Panc1 (cell line): ENCODE data around the gene CLEC4A. TPM values are rescaled to one million over a fixed set of nuclear protein-coding genes. Genes with fewer than 3 reads are reported as not detected.

Source experiments
- ATAC-seq: fragments of 200-7000 bp; cut with Tn5 transposase; 2 replicates; pipeline ENCODE4 v1.9.1; 2020; ENCODE audit warnings: mild to moderate bottlenecking, moderate library complexity
- BruUV-seq: library from RNA; stranded (reverse); fragments of 400-500 nt; replicated peaks from 2 replicates; lab custom pipeline; 2021; lab: Mats Ljungman, UMichigan
- CTCF ChIA-PET: fragments of 300-600 bp; sonication (Branson Sonifier 250); formaldehyde crosslinking; loops from one replicate; lab custom pipeline; 2022; ENCODE audit warnings: antibody characterized with exemption; lab: Charles Lee
- POLR2A ChIA-PET: fragments of 300-600 bp; sonication (Branson Sonifier 250); formaldehyde crosslinking; loops from one replicate; lab custom pipeline; 2022; ENCODE audit warnings: antibody characterized with exemption; lab: Charles Lee
- DNase-seq: peaks from one replicate; pipeline ENCODE4 v3.0.0-alpha.2; 2010; ENCODE audit warnings: low read depth, low spot score
- H3K27ac ChIP-seq: 2 replicates; pipeline ENCODE4 v1.5.1; 2011; ENCODE audit warnings: mild to moderate bottlenecking, low read length, inconsistent platforms
- H3K27me3 ChIP-seq: fragments of 200-500 bp; sonication (Bioruptor generic); 2 replicates; pipeline ENCODE4 v1.6.0; 2014; ENCODE audit warnings: low read length, inconsistent platforms; ENCODE audit not compliant: control insufficient read depth, insufficient read depth
- H3K36me3 ChIP-seq: fragments of 200-500 bp; sonication (Bioruptor generic); 2 replicates; pipeline ENCODE4 v1.5.1; 2014; ENCODE audit warnings: inconsistent platforms, mild to moderate bottlenecking, low read length, moderate library complexity; ENCODE audit not compliant: control insufficient read depth, insufficient read depth
- H3K4me1 ChIP-seq: 2 replicates; pipeline ENCODE4 v1.5.1; 2011; ENCODE audit warnings: inconsistent platforms, mild to moderate bottlenecking, low read length, moderate library complexity; ENCODE audit not compliant: control insufficient read depth, insufficient read depth
- H3K4me3 ChIP-seq, 2 experiments: 2 replicates each; pipeline ENCODE4 v1.5.1; 2011 to 2012; ENCODE audit warnings: low read depth in 2 of 2, low read length in 2 of 2, mild to moderate bottlenecking in 2 of 2, inconsistent platforms in 1 of 2, moderate library complexity in 1 of 2
- H3K9me3 ChIP-seq: fragments of 200-500 bp; sonication (Bioruptor generic); 2 replicates; pipeline ENCODE4 v1.5.1; 2014; ENCODE audit warnings: low read depth, mild to moderate bottlenecking, inconsistent platforms, low read length, moderate library complexity; ENCODE audit not compliant: control insufficient read depth, insufficient read depth
- POLR2AphosphoS5 ChIP-seq: IDR thresholded peaks from 2 replicates; pipeline ENCODE4 v1.6.1; 2012; ENCODE audit warnings: mild to moderate bottlenecking, low read depth, low read length, moderate library complexity
- REST ChIP-seq, 2 experiments: IDR thresholded peaks; 2 replicates each; pipeline ENCODE4 v1.6.1; 2011 to 2012; ENCODE audit warnings: low read depth in 2 of 2, control low read depth in 1 of 2, low read length in 1 of 2, mild to moderate bottlenecking in 1 of 2, moderate library complexity in 1 of 2; ENCODE audit not compliant: insufficient read depth in 1 of 2
- SIN3A ChIP-seq: IDR thresholded peaks from 2 replicates; pipeline ENCODE4 v1.6.1; 2012; ENCODE audit warnings: low read depth, mild to moderate bottlenecking, low read length, moderate library complexity, borderline replicate concordance; ENCODE audit not compliant: insufficient read depth
- TCF7L2 ChIP-seq: IDR thresholded peaks from 2 replicates; pipeline ENCODE4 v1.6.1; 2011; ENCODE audit warnings: mild to moderate bottlenecking, low read depth, low read length, inconsistent platforms
- in situ Hi-C: cut with HindIII; loops from 2 replicates; pipeline ENCODE4 v1.10.0; 2016; ENCODE audit warnings: low sequenced_read_pairs, low pct_unique_long_range_greater_than_20kb
- intact Hi-C: fragments of 100-400 bp; cut with micrococcal nuclease; formaldehyde crosslinking; loops from one replicate; pipeline ENCODE4 v1.10.0; 2022; ENCODE audit not compliant: unreplicated experiment
- total RNA-seq: library from RNA; stranded (reverse); gene quantifications from one replicate; pipeline ENCODE4 v1.2.1, GENCODE V29; 2021; ENCODE audit not compliant: unreplicated experiment
- TF ChIP-seq, protein P1 (sequence below): fragments of 450-650 bp; IDR thresholded peaks from 2 replicates; pipeline ENCODE4 v1.5.1; 2017; ENCODE audit warnings: mild to moderate bottlenecking

CLEC4A gene
- total RNA-seq, 1 experiment from 2014 or later, result 0.33 TPM

GRCh38 chr12:8080120-8080519 lies 43.3 kb upstream of the CLEC4A start:
- Histone ChIP-seq H3K36me3 (peaks cover 4% of the 10 kb centered on the region; the same call in 1 of the 2 replicates), H3K9me3 (no peaks in the 10 kb centered on the region), H3K27ac (no peak overlapping the region), H3K27me3 (no peaks in the 10 kb centered on the region), H3K4me1 (no peaks in the 10 kb centered on the region), H3K4me3 (no peak overlapping the region)
- no peak for TF ChIP-seq REST (IDR thresholded peaks at IDR 0.05; ENCODE audit: insufficient read depth in 1 of 2, low read depth in 2 of 2, low read length in 1 of 2)
- TF ChIP-seq TCF7L2, result no peak
- TF ChIP-seq, protein P1, sequence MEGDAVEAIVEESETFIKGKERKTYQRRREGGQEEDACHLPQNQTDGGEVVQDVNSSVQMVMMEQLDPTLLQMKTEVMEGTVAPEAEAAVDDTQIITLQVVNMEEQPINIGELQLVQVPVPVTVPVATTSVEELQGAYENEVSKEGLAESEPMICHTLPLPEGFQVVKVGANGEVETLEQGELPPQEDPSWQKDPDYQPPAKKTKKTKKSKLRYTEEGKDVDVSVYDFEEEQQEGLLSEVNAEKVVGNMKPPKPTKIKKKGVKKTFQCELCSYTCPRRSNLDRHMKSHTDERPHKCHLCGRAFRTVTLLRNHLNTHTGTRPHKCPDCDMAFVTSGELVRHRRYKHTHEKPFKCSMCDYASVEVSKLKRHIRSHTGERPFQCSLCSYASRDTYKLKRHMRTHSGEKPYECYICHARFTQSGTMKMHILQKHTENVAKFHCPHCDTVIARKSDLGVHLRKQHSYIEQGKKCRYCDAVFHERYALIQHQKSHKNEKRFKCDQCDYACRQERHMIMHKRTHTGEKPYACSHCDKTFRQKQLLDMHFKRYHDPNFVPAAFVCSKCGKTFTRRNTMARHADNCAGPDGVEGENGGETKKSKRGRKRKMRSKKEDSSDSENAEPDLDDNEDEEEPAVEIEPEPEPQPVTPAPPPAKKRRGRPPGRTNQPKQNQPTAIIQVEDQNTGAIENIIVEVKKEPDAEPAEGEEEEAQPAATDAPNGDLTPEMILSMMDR, result no peak
- TF ChIP-seq POLR2AphosphoS5, result no peak
- TF ChIP-seq SIN3A, result no peak
- DNase-seq (no peak), ATAC-seq (no peak)
- BruUV-seq, result no TSS peak
- POLR2A ChIA-PET, result no interaction called here
- CTCF ChIA-PET, result no interaction called here
- intact Hi-C loops (no loop called here), in situ Hi-C loops (no loop called here)

DNA sequence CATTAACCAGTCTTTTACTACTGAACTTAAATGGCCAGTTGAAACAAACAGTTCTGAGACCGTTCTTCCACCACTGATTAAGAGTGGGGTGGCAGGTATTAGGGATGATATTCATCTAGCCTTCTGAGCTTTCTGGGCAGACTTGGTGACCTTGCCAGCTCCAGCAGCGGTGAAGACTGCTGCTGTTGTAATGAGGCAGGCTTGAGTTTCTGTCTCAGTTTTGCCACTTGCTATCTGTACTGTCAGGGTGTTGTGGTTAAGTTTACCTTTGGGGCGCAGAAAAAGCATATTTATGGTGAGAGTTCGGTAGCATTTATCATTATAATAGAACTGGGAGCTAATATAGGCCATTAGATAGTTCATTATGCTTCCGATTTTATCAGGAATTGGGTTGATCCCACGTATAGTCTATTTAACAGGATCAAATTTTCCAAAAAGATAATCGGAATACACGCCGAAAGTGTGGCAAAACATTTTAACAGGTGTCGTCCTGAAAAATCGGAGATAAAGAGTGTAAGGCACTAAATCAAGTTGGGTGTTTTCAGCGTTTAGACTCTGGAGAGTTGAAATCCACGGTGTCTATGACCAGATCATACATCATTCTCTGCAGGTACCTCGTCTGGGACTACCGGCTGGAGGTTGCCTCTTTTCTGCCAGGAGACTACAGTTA lies 42.0 kb upstream of the CLEC4A start:
- POLR2A ChIA-PET, result no interaction called here
- no peaks in the 10 kb centered on the region for H3K9me3 ChIP-seq

More for the DNA sequence above, 42.0 kb upstream of the CLEC4A start:
- CTCF ChIA-PET, result no interaction called here
- in situ Hi-C loops, result no loop called here
- TF ChIP-seq TCF7L2, result no peak
- TF ChIP-seq POLR2AphosphoS5, result no peak
- no peak for TF ChIP-seq REST (IDR thresholded peaks at IDR 0.05; ENCODE audit: insufficient read depth in 1 of 2, low read depth in 2 of 2, low read length in 1 of 2)
- no peak for TF ChIP-seq SIN3A
- TF ChIP-seq, protein P1, result no peak
- no peak for DNase-seq
- H3K27me3 ChIP-seq, result no peaks in the 10 kb centered on the region
- intact Hi-C loops, result no loop called here
- BruUV-seq, result TSS peak; percentile 97
- peak overlapping the region; percentile 91 to 93 for H3K4me3 ChIP-seq
- ATAC-seq, result peak; percentile 72
- no peaks in the 10 kb centered on the region for H3K4me1 ChIP-seq
- peak overlapping the region; percentile 96 for H3K27ac ChIP-seq
- peaks cover 4% of the 10 kb centered on the region; the same call in 1 of the 2 replicates for H3K36me3 ChIP-seq
